Heart right ventricle (tissue), 16 donors: ENCODE data around the gene CENPS. TPM values are rescaled to one million over a fixed set of nuclear protein-coding genes. Genes with fewer than 3 reads are reported as not detected.
A peak's percentile ranks its signal among the peaks of the same experiment; 100 is the strongest.
"Not testable (repeated sequence)": the region's sequence is repeated elsewhere in the genome, so short reads cannot be mapped to it uniquely, and the experiment has no call there.

Experiments used
- ATAC-seq, 8 donors: fragments of 200-7000 bp; cut with Tn5 transposase; one replicate each; pipeline ENCODE4 v1.9.1; 2020; ENCODE audit warnings: mild to moderate bottlenecking in 8 of 8, moderate library complexity in 8 of 8, moderate number of reproducible peaks in 1 of 8
- DNase-seq, 2 donors: peaks; one replicate each; pipeline ENCODE4 v3.0.0-alpha.2; 2020
- H3K27ac ChIP-seq, 10 donors: fragments of 200-600 bp; sonication (generic) in 2 of 10; one replicate each; pipeline versions ENCODE4 v1.5.0 to v1.8.0; 2020 to 2022; ENCODE audit warnings: mild to moderate bottlenecking in 3 of 10
- H3K27me3 ChIP-seq, 7 donors: fragments of 200-600 bp; one replicate each; pipeline ENCODE4 v1.8.0; 2021 to 2022; ENCODE audit warnings: mild to moderate bottlenecking in 2 of 7
- H3K36me3 ChIP-seq, 9 donors: fragments of 200-600 bp; sonication (generic) in 1 of 9; one replicate each; pipeline versions ENCODE4 v1.5.0 to v1.8.0; 2020 to 2022; ENCODE audit warnings: mild to moderate bottlenecking in 2 of 9
- H3K4me1 ChIP-seq, 9 donors: fragments of 200-600 bp; sonication (generic) in 1 of 9; one replicate each; pipeline versions ENCODE4 v1.5.0 to v1.8.0; 2020 to 2022; ENCODE audit warnings: mild to moderate bottlenecking in 4 of 9
- H3K4me3 ChIP-seq, 10 donors: fragments of 200-600 bp; sonication (generic) in 2 of 10; one replicate each; pipeline versions ENCODE4 v1.5.0 to v1.8.0; 2020 to 2022; ENCODE audit warnings: mild to moderate bottlenecking in 7 of 10, moderate library complexity in 2 of 10
- H3K9me3 ChIP-seq, 11 donors: fragments of 200-600 bp in 10 of 11; sonication (generic) in 2 of 11; one replicate each; pipeline versions ENCODE4 v1.5.0 to v1.8.0; 2013 to 2022; ENCODE audit warnings: mild to moderate bottlenecking in 2 of 11, control low read depth in 1 of 11, moderate library complexity in 1 of 11
- WGBS, 2 donors: extraction: QIAGEN DNeasy Blood & Tissue Kit; methylation state at CpG; one replicate each; pipeline ENCODE4 v1.1.7; 2013; ENCODE audit warnings: inconsistent platforms in 1 of 2; 5-methylcytosine and 5-hydroxymethylcytosine counted together
- intact Hi-C, 10 donors: fragments of 100-400 bp; cut with DNase I; formaldehyde crosslinking; loops; one replicate each; pipeline versions ENCODE4 v1.11.1 to v1.14.2; 2022
- polyA plus RNA-seq, 2 donors: library from polyadenylated mRNA; stranded (reverse); fragments of 200-250 nt; gene quantifications; one replicate each; pipeline ENCODE4 v1.2.3, GENCODE V29; 2013
- total RNA-seq, 10 donors: library from RNA; stranded (reverse); fragmentation: NEBNext Ultra II Directional in 3 of 10; extraction: Animal tissue kit (Norgen Biotek cat#: 25700) in 3 of 10; gene quantifications; one replicate each; pipeline versions ENCODE4 v1.2.1 to v1.2.4, GENCODE V29; 2021 to 2023
- TF ChIP-seq, protein P1 (sequence below), 9 donors: fragments of 200-600 bp; sonication (generic) in 2 of 9; IDR thresholded peaks; one replicate each; pipeline versions ENCODE4 v1.5.0 to v1.8.0; 2021 to 2022; ENCODE audit warnings: antibody characterized with exemption in 9 of 9, mild to moderate bottlenecking in 5 of 9, moderate library complexity in 1 of 9
- donor health status: Arrhythmogenic right ventricular cardiomyopathy.
- donor health status: ischemic (EF 13 %, LVEDD 7.1; RV severe dilation, severe dysfunction).
- donor health status: healthy with polysubstance abuse.
- donor health status: DM: no; HTN: yes; CAD: no.
- donor health status: DM: no; HTN: no; CAD: no.
- donor health status: ischemic (EF 25% LVEDD 6.9; RV normal size, moderate dysfunction).
- donor health status: ischemic (EF 25% LVEDD 5.7; RV mildly dilated, moderate dysfunction).
- donor health status: healthy.
- donor health status: DM: yes; HTN: yes; CAD: no.
- donor health status: Ischemic cardiomyopathy.
- donor health status: ischemic (EF 35%, LVEDD 5.7; RV mildly dilated, moderate dysfunction).
- donor health status: nonischemic (EF 11% LVEDD 7.7; RV severe dilation, severe dysfunction).
- donor health status: DM: yes; HTN: yes; CAD: no.
- donor health status: PGD.
- donor health status: ischemic (EF 29% LVEDD 5.4; RV normal size, mild dysfunction).
- donor health status: nonischemic (EF 23%, LVEDD 6.1; RV moderate dilation, normal function).

The CENPS gene
- total and polyA plus RNA-seq, 12 donors, result 4.9 to 10.7 (median 9.3) TPM

DNA sequence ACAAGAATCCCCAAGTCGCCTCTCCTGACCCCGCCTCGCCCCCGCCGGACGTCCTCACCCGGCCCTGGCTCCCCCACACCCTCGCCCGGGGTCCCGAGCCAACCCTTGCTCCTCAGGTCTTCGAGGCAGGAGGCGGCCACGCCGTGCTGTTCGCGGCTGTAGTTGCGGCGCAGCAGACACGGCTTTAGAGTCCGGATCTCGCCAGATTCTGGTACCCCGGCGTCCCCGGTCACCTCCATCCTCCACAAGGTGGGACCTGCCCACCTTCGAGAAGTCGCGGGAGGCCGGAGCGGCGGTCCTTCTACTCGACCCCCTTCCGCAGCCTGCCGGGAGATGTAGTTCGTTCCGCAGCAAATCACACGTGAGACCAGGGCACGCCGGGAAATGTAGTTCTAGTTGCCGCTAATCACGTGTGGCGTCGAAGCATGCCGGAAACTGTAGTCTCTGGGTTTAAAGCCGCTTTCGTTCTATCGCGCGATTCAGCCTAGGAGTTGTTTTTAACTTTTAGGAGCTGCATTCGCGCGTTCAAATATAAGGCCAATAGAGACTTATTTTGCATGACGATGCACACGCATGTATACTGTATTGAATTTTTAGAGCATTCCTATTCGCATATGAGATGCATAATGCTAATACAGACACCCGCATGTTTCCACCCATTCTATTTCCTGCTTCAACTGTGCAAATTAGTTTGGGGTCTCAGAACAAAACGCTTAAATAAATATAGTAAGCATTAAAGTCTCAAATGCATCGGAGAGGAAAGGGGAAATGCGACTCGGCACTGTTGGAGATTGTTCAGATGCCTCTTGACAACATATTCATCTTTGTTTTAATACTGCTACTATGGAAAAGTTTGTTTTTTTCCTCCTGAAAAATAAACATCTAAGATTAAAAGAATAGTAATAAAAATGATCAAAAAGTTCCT, 42.2 kb downstream of the CENPS start, which contains the start of gene DFFA:
DFFA (minus strand) TSS at position 310 of the 925 bp plus-strand sequence; CDS start at position 239, 71 bp downstream.
- peak within 1 kb of the TSS in 8 of 10 donors; percentile 59 to 85 (median 71) for H3K27ac ChIP-seq
- DNase-seq, result peak; percentile 88 to 96
- H3K36me3 ChIP-seq, result peaks cover 0 to 21% (median 4%) of the 10 kb centered on the region in 9 donors
- WGBS, 2 donors, result 2 to 3% methylated on average over 59 of the region's 59 CpGs
- peak; percentile 83 to 94 (median 91) for ATAC-seq
- no peaks in the 10 kb centered on the region for H3K9me3 ChIP-seq
- TF ChIP-seq, protein P1, sequence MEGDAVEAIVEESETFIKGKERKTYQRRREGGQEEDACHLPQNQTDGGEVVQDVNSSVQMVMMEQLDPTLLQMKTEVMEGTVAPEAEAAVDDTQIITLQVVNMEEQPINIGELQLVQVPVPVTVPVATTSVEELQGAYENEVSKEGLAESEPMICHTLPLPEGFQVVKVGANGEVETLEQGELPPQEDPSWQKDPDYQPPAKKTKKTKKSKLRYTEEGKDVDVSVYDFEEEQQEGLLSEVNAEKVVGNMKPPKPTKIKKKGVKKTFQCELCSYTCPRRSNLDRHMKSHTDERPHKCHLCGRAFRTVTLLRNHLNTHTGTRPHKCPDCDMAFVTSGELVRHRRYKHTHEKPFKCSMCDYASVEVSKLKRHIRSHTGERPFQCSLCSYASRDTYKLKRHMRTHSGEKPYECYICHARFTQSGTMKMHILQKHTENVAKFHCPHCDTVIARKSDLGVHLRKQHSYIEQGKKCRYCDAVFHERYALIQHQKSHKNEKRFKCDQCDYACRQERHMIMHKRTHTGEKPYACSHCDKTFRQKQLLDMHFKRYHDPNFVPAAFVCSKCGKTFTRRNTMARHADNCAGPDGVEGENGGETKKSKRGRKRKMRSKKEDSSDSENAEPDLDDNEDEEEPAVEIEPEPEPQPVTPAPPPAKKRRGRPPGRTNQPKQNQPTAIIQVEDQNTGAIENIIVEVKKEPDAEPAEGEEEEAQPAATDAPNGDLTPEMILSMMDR (IDR thresholded peaks at IDR 0.05), result no peak
- H3K4me1 ChIP-seq, result peaks cover 4 to 46% (median 31%) of the 10 kb centered on the region in 9 donors
- no peaks in the 10 kb centered on the region for H3K27me3 ChIP-seq
- intact Hi-C loops, result loop anchor here in 2 of 10 donors (5.0 to 10.0 kb wide), 2 partner anchors 40 to 98 kb away; partner anchors contain the start of gene CENPS (in 1 of the 2)
- peak within 1 kb of the TSS; percentile 45 to 94 (median 74) for H3K4me3 ChIP-seq

DNA sequence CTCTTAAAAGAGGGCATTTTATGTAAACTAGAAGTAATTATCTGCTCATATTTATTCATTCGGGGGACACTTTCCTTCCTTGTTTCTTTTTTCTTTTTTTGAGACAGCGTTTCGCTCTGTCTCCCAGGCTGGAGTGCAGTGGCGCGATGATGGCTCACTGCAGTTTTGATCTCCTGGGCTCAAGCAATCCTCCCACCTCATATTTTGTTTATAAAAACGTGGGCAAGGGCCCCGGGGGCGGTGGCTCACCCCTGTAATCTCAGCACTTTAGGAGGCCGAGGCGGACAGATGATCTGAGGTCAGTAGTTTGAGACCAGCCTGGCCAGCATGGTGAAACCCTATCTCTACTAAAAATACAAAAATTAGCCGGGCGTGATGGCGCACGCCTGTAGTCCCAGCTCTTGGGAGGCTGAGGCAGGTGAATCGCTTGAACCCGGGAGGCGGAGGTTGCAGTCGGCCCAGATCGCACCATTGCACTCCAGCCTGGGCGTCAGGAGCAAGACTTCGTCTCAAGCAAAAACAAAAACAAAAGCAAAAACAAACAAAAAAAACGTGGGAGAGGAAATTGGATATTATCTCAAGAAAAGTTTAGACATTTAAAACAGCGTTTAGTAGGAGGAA, 43.0 kb downstream of the CENPS start:
- Histone ChIP-seq H3K4me3 (peak overlapping the region in 5 of 10 donors; percentile 64 to 94 (median 72)), H3K36me3 (peaks cover 0 to 13% (median 4%) of the 10 kb centered on the region in 9 donors), H3K9me3 (no peaks in the 10 kb centered on the region), H3K27ac (peak overlapping the region in 4 of 10 donors; percentile 59 to 85 (median 71)), H3K27me3 (no peaks in the 10 kb centered on the region), H3K4me1 (peaks cover 4 to 46% (median 31%) of the 10 kb centered on the region in 9 donors)
- DNase-seq, result no peak
- intact Hi-C loops, result loop anchor here in 2 of 10 donors (5.0 to 10.0 kb wide), 2 partner anchors 41 to 98 kb away; partner anchors contain the start of gene CENPS (in 1 of the 2)
- WGBS, 2 donors, result 91 to 93% methylated on average over 23 of the region's 23 CpGs
- TF ChIP-seq, protein P1 (IDR thresholded peaks at IDR 0.05), result no peak
- no peak for ATAC-seq

DNA sequence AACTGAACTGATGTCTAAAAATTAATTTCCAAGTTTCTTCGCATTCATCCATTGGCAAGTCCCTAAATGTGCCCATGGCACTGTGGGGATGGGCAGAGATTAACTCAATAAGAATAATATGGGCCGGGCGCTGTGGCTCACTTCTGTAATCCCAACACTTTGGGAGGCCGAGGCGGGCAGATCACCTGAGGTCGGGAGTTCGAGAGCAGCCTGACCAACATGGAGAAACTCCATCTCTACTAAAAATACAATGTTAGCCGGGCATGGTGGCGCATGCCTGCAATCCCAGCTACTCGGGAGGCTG, 44.0 kb downstream of the CENPS start:
- DNase-seq, result not testable (repeated sequence)
- 90 to 92% methylated on average over 10 of the region's 10 CpGs for WGBS, 2 donors
- peak overlapping the region in 9 of 10 donors; percentile 83 to 93 (median 89) for H3K27ac ChIP-seq

DNA sequence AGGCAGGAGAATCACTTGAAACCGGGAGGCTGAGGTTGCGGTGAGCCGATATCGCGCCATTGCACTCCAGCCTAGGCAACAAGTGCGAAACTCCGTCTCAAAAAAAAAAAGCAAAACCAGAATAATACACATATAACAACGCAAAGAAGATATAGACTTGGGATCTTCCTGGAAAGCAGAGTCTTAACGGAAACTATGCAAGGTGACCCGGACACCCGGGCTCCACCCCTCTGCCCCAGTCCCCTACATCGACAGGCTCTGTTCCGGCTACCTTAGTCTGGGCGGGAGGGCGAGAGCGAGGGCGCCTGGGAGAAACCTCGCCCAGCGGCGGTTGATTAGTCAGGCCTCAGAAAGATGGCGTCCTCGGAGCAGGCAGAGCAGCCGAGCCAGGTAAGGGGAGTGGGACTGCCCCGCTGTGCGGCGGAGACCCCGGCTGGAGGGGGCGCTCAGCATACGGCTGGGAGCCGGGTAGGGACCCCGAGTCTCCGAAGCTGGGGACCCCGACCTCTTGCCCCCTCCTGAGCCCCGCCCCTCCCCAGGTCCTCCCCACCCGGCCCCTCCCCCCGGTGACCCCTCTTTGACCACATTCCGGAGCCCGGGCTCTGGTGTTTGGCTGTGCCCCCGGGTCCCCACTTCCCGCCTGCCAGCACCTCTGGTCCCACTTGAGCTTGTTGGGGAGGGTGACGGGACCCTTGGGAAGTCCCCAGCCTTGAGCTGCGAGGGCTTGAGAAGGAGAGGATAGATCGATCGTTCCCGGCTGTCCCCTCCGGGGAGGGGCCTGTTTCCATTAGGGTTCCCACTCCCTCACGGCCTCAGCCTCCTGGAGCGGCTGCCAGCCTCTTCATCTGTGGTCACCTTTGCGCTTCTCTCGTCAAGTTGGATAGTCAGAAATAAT, 44.6 kb downstream of the CENPS start, which contains the start of gene PEX14:
PEX14 (plus strand) TSS at position 338 of the 895 bp plus-strand sequence; CDS start at position 355, 17 bp downstream.
- DNase-seq (peak; percentile 87), ATAC-seq (peak; percentile 86 to 93 (median 92))
- WGBS, 2 donors, result 10 to 11% methylated on average over 50 of the region's 50 CpGs
- intact Hi-C loops, result loop anchor here in 2 of 10 donors (2.0 to 10.0 kb wide), 4 partner anchors 43 to 100 kb away; partner anchors contain the start of genes CENPS (in 1 of the 2) and PGD (in 1 of the 2)
- TF ChIP-seq, protein P1 (IDR thresholded peaks at IDR 0.05), result peak in 1 of 9 donors; percentile 17
- peaks cover 4 to 46% (median 31%) of the 10 kb centered on the region in 9 donors for H3K4me1 ChIP-seq
- H3K27ac ChIP-seq, result peak within 1 kb of the TSS; percentile 77 to 93 (median 89)
- H3K36me3 ChIP-seq, result no peaks in the 10 kb centered on the region
- no peaks in the 10 kb centered on the region for H3K27me3 ChIP-seq
- no peaks in the 10 kb centered on the region for H3K9me3 ChIP-seq
- peak within 1 kb of the TSS; percentile 82 to 98 (median 88) for H3K4me3 ChIP-seq

More for the DNA sequence above, 44.0 kb downstream of the CENPS start:
- not testable (repeated sequence) for H3K36me3 ChIP-seq, H3K27me3 ChIP-seq, H3K9me3 ChIP-seq, ATAC-seq
- intact Hi-C loops, result loop anchor here in 2 of 10 donors (2.0 to 10.0 kb wide), 3 partner anchors 42 to 99 kb away; partner anchors contain the start of genes CENPS (in 1 of the 2) and PGD (in 1 of the 2)
- H3K4me3 ChIP-seq, result peak overlapping the region; percentile 82 to 98 (median 88)
- H3K4me1 ChIP-seq, result peaks cover 4 to 46% (median 31%) of the 10 kb centered on the region in 9 donors
